ENCODE results near the gene SLC31A1.

- TF ChIP-seq ZNF274 (IDR thresholded peaks at IDR 0.05; ENCODE audit: low read depth, low read length) (no peak), YY1 (IDR thresholded peaks at IDR 0.05; ENCODE audit: insufficient read depth, insufficient read length) (no peak)
Measured at GRCh38 chr9:113222482-113222841, 1.1 kb downstream of the SLC31A1 start.

Data from NT2/D1 (cell line).